Smooth muscle cell of the brain vasculature (primary cell): ENCODE data around the gene TGM1.
"Not testable (repeated sequence)": the region's sequence is repeated elsewhere in the genome, so short reads cannot be mapped to it uniquely, and the experiment has no call there.

Source experiments
- DNase-seq: peaks from one replicate; pipeline ENCODE4 v3.0.0-alpha.2; 2012; ENCODE audit warnings: low read depth, low spot score

Gene TGM1

DNA sequence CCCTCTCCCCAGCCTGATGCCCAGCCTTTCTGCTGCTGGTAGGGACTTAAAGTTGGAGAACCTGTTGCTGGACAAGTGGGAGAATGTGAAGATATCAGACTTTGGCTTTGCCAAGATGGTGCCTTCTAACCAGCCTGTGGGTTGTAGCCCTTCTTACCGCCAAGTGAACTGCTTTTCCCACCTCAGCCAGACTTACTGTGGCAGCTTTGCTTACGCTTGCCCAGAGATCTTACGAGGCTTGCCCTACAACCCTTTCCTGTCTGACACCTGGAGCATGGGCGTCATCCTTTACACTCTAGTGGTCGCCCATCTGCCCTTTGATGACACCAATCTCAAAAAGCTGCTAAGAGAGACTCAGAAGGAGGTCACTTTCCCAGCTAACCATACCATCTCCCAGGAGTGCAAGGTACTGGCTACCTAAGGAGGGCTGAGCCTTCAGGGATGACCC, 55.8 kb downstream of the TGM1 start:
- DNase-seq, result no peak

- DNase-seq, result no peak
Measured at GRCh38 chr14:24206260-24207103, 56.5 kb downstream of the TGM1 start.

GRCh38 chr14:24204163-24205146, 58.5 kb downstream of the TGM1 start:
- no peak for DNase-seq

- DNase-seq, result not testable (repeated sequence)
Measured at GRCh38 chr14:24203249-24203886, 59.6 kb downstream of the TGM1 start.

GRCh38 chr14:24202538-24202937, 60.4 kb downstream of the TGM1 start:
- not testable (repeated sequence) for DNase-seq
